Keratinocyte (primary cell): ENCODE results near the gene SMTNL2. TPM values are rescaled to one million over a fixed set of nuclear protein-coding genes. Genes with fewer than 3 reads are reported as not detected.

ENCODE experiments used
- DNase-seq: peaks from one replicate; pipeline ENCODE4 v3.0.0-alpha.2; 2011; ENCODE audit warnings: low read depth, missing footprints, low spot score
- FAIRE-seq: peaks from 2 replicates; lab custom pipeline; 2011; peaks lifted over from hg19 to GRCh38; lab: Jason Lieb, UNC
- H2AFZ ChIP-seq: 2 replicates; pipeline ENCODE4 v1.6.0; 2012; ENCODE audit warnings: low read length, control low read depth, inconsistent platforms; ENCODE audit not compliant: control insufficient read depth
- H3K27ac ChIP-seq: 2 replicates; pipeline ENCODE4 v1.5.1; 2011; ENCODE audit warnings: low read length; ENCODE audit not compliant: control insufficient read depth, insufficient read depth
- H3K27me3 ChIP-seq: 3 replicates; pipeline ENCODE4 v1.6.0; 2011; ENCODE audit warnings: low read length; ENCODE audit not compliant: control insufficient read depth, insufficient read depth; ENCODE audit errors: extremely low read depth
- H3K36me3 ChIP-seq, 2 experiments: 2 replicates in 1 of 2; 3 replicates in 1 of 2; pipeline ENCODE4 v1.5.1; 2011; ENCODE audit warnings: low read length in 2 of 2, mild to moderate bottlenecking in 1 of 2; ENCODE audit not compliant: control insufficient read depth in 2 of 2, insufficient read depth in 2 of 2; ENCODE audit errors: extremely low read depth in 1 of 2
- H3K4me1 ChIP-seq: 3 replicates; pipeline ENCODE4 v1.5.1; 2011; ENCODE audit warnings: low read length; ENCODE audit not compliant: control insufficient read depth, insufficient read depth; ENCODE audit errors: extremely low read depth
- H3K4me2 ChIP-seq: 3 replicates; pipeline ENCODE4 v1.6.0; 2011; ENCODE audit warnings: low read depth, low read length; ENCODE audit not compliant: control insufficient read depth, insufficient read depth; ENCODE audit errors: extremely low read depth
- H3K4me3 ChIP-seq, 3 experiments: fragments of 200-600 bp in 1 of 3; sonication (generic) in 1 of 3; 2 replicates in 2 of 3; 3 replicates in 1 of 3; pipeline ENCODE4 v1.5.1; 2011 to 2016; ENCODE audit warnings: low read length in 3 of 3, mild to moderate bottlenecking in 3 of 3, control low read depth in 2 of 3, inconsistent platforms in 1 of 3, low read depth in 1 of 3, mixed read lengths in 1 of 3, mixed run types in 1 of 3, moderate library complexity in 1 of 3; ENCODE audit not compliant: control insufficient read depth in 2 of 3, insufficient read depth in 2 of 3; ENCODE audit errors: extremely low read depth in 1 of 3
- H3K79me2 ChIP-seq: 2 replicates; pipeline ENCODE4 v1.6.0; 2012; ENCODE audit warnings: low read length; ENCODE audit not compliant: control insufficient read depth, insufficient read depth
- H3K9ac ChIP-seq: 3 replicates; pipeline ENCODE4 v1.6.0; 2011; ENCODE audit warnings: low read length; ENCODE audit not compliant: control insufficient read depth, insufficient read depth; ENCODE audit errors: extremely low read depth
- H3K9me1 ChIP-seq: 3 replicates; pipeline ENCODE4 v1.6.0; 2011; ENCODE audit warnings: low read length; ENCODE audit not compliant: control insufficient read depth, insufficient read depth; ENCODE audit errors: extremely low read depth
- H3K9me3 ChIP-seq: 2 replicates; pipeline ENCODE4 v1.5.1; 2012; ENCODE audit warnings: low read depth, low read length; ENCODE audit not compliant: control insufficient read depth
- H4K20me1 ChIP-seq: 3 replicates; pipeline ENCODE4 v1.6.0; 2011; ENCODE audit warnings: low read length; ENCODE audit not compliant: control insufficient read depth, insufficient read depth; ENCODE audit errors: extremely low read depth
- EZH2 ChIP-seq: IDR thresholded peaks from one replicate; pipeline ENCODE4 v1.6.1; 2012; ENCODE audit warnings: inconsistent platforms, mild to moderate bottlenecking, low read length, moderate library complexity
- dilution Hi-C: fragments of 300-500 bp; cut with MboI; formaldehyde crosslinking; loops from one replicate; pipeline ENCODE4 v1.7.0; 2020; ENCODE audit warnings: low sequenced_read_pairs; ENCODE audit not compliant: extremely low pct_ligation_motif_present
- polyA plus RNA-seq, 5 experiments: library from polyadenylated mRNA; depleted of rRNA in 3 of 5; stranded (reverse) in 3 of 5; stranded (forward) in 1 of 5; unstranded in 1 of 5; fragments of >200 nt; gene quantifications; 1 replicate in 1 of 5; 2 replicates in 3 of 5; 3 replicates in 1 of 5; pipeline versions ENCODE4 v1.2.1 to v1.2.3, GENCODE V29; 2011 to 2012; ENCODE audit warnings: missing spikeins in 2 of 5, low read depth in 1 of 5, low replicate concordance in 1 of 5
- TF ChIP-seq, protein P1 (sequence below), 3 experiments: IDR thresholded peaks in 1 of 3; conservative IDR thresholded peaks in 1 of 3; optimal IDR thresholded peaks in 1 of 3; 2 replicates in 2 of 3; 3 replicates in 1 of 3; pipeline versions ENCODE3 to v1.5.1; 2011; ENCODE audit warnings: low read length in 3 of 3, mild to moderate bottlenecking in 3 of 3, moderate library complexity in 2 of 3, control low read depth in 1 of 3, inconsistent platforms in 1 of 3; ENCODE audit not compliant: insufficient read depth in 2 of 3; ENCODE audit errors: extremely low read depth in 1 of 3

Gene SMTNL2
- polyA plus RNA-seq, 1 donor (not counting 4 experiments of a cell fraction or from before 2014, with no cell fraction given), result not detected

DNA sequence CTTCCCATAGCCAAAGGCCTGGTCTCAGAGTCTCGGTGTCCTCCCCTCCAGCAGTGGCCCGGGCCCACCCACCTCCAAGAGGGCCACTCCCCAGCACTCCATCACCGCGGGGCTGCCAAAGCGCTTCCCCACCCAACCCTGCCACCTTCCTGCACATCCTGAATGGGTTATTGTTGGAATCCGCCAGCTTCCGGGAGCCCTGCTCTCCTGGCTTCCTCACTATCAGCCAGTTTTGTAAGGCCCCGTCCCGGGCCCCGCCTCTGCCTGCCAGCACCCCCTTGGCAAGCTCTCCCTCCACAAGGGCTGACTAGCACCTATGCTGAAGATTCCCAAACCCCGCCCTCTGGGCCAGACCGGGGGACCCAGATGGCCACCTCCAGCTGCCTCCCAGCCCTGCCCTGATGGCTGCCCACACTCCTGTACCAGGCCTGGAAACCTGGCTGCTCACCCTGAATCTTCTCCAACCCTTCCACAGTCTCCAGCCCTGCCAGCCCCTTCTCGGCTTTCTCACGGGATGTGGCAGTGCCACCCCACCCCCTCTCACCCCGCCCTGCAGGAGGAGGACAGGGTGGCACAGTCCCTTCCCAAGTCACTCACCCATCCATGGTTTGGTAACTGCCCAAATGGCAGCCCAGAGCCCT, 43.5 kb upstream of the SMTNL2 start:
- H3K36me3 ChIP-seq, result peaks cover 46 to 50% of the 10 kb centered on the region in 2 experiments
- H3K4me1 ChIP-seq, result peaks cover 7% of the 10 kb centered on the region
- no peak overlapping the region for H3K9ac ChIP-seq
- no peaks in the 10 kb centered on the region for H3K79me2 ChIP-seq
- dilution Hi-C loops, result no loop called here
- no peak overlapping the region for H3K4me2 ChIP-seq
- no peak for FAIRE-seq
- H2AFZ ChIP-seq, result no peak overlapping the region
- H3K9me1 ChIP-seq, result no peaks in the 10 kb centered on the region
- H3K9me3 ChIP-seq, result no peaks in the 10 kb centered on the region
- no peak for DNase-seq
- TF ChIP-seq, protein P1, sequence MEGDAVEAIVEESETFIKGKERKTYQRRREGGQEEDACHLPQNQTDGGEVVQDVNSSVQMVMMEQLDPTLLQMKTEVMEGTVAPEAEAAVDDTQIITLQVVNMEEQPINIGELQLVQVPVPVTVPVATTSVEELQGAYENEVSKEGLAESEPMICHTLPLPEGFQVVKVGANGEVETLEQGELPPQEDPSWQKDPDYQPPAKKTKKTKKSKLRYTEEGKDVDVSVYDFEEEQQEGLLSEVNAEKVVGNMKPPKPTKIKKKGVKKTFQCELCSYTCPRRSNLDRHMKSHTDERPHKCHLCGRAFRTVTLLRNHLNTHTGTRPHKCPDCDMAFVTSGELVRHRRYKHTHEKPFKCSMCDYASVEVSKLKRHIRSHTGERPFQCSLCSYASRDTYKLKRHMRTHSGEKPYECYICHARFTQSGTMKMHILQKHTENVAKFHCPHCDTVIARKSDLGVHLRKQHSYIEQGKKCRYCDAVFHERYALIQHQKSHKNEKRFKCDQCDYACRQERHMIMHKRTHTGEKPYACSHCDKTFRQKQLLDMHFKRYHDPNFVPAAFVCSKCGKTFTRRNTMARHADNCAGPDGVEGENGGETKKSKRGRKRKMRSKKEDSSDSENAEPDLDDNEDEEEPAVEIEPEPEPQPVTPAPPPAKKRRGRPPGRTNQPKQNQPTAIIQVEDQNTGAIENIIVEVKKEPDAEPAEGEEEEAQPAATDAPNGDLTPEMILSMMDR (optimal IDR thresholded peaks at IDR 0.05 in 1 of 3, IDR thresholded peaks at IDR 0.05 in 1 of 3, conservative IDR thresholded peaks at IDR 0.05 in 1 of 3; ENCODE audit: extremely low read depth in 1 of 3, insufficient read depth in 2 of 3, low read length in 3 of 3), result no peak
- TF ChIP-seq EZH2, result no peak
- H3K27ac ChIP-seq, result no peak overlapping the region
- H3K4me3 ChIP-seq, result no peak overlapping the region
- peaks cover 19% of the 10 kb centered on the region for H4K20me1 ChIP-seq
- H3K27me3 ChIP-seq, result no peaks in the 10 kb centered on the region

- Histone ChIP-seq H3K9me3 (no peaks in the 10 kb centered on the region), H3K4me1 (peaks cover 7% of the 10 kb centered on the region), H2AFZ (no peak overlapping the region), H3K79me2 (no peaks in the 10 kb centered on the region), H3K27ac (no peak overlapping the region), H3K4me3 (no peak overlapping the region), H3K9ac (no peak overlapping the region), H4K20me1 (peaks cover 19% of the 10 kb centered on the region), H3K36me3 (peaks cover 46 to 53% of the 10 kb centered on the region in 2 experiments), H3K4me2 (no peak overlapping the region), H3K27me3 (no peaks in the 10 kb centered on the region), H3K9me1 (no peaks in the 10 kb centered on the region)
- DNase-seq, result no peak
- FAIRE-seq, result no peak
- no peak for TF ChIP-seq EZH2
- TF ChIP-seq, protein P1 (optimal IDR thresholded peaks at IDR 0.05 in 1 of 3, IDR thresholded peaks at IDR 0.05 in 1 of 3, conservative IDR thresholded peaks at IDR 0.05 in 1 of 3; ENCODE audit: extremely low read depth in 1 of 3, insufficient read depth in 2 of 3, low read length in 3 of 3), result peak in 1 of 3 experiments; percentile 21
- dilution Hi-C loops, result no loop called here
Observed at GRCh38 chr17:4541328-4542002, 42.9 kb upstream of the SMTNL2 start.
